Cardiac muscle cell (in vitro differentiated cells and primary cell): ENCODE results near the gene LRBA. TPM values are rescaled to one million over a fixed set of nuclear protein-coding genes. Genes with fewer than 3 reads are reported as not detected.

Experiments used
- DNase-seq, 2 donors: peaks; one replicate each; pipeline versions ENCODE4 v3.0.0 to v3.0.0-alpha.2; 2010 to 2017; ENCODE audit warnings: low read depth in 1 of 2, low spot score in 1 of 2
- H3K27ac ChIP-seq: fragments of 200-600 bp; sonication (generic); 2 replicates; pipeline ENCODE4 v1.5.1; 2016
- H3K27me3 ChIP-seq: fragments of 200-600 bp; sonication (generic); 2 replicates; pipeline ENCODE4 v1.6.0; 2016; ENCODE audit warnings: control low read depth
- H3K36me3 ChIP-seq: fragments of 200-600 bp; sonication (generic); 2 replicates; pipeline ENCODE4 v1.5.1; 2016; ENCODE audit warnings: control low read depth
- H3K4me1 ChIP-seq: fragments of 200-600 bp; sonication (generic); 2 replicates; pipeline ENCODE4 v1.8.1; 2017; ENCODE audit warnings: low read depth, mild to moderate bottlenecking, mixed run types
- H3K4me3 ChIP-seq: fragments of 200-600 bp; sonication (generic); 2 replicates; pipeline ENCODE4 v1.5.1; 2016; ENCODE audit warnings: mild to moderate bottlenecking
- H3K9me3 ChIP-seq: fragments of 200-600 bp; sonication (generic); 2 replicates; pipeline ENCODE4 v1.5.1; 2017; ENCODE audit warnings: low read depth, mild to moderate bottlenecking, control low read depth
- CTCF ChIP-seq: IDR thresholded peaks from 2 replicates; pipeline ENCODE4 v1.5.1; 2012; ENCODE audit warnings: low read depth, mild to moderate bottlenecking, low read length
- polyA plus RNA-seq: library from polyadenylated mRNA; unstranded; fragments of >200 nt; fragmentation: Nextera tagmentation; extraction: Ambion mirVana; gene quantifications from 2 replicates; pipeline ENCODE4 v1.2.1, GENCODE V29; 2016
- total RNA-seq: library from RNA; depleted of rRNA; stranded (reverse); fragments of >200 nt; gene quantifications from 2 replicates; pipeline ENCODE4 v1.2.3, GENCODE V29; 2016

Gene LRBA
- total and polyA plus RNA-seq, 2 experiments from 2014 or later: 17.7 to 58.8 TPM

- Histone ChIP-seq H3K4me3 (no peak overlapping the region), H3K4me1 (peaks cover 9% of the 10 kb centered on the region), H3K27ac (no peak overlapping the region), H3K36me3 (no peaks in the 10 kb centered on the region), H3K27me3 (no peaks in the 10 kb centered on the region), H3K9me3 (no peaks in the 10 kb centered on the region)
- no peak for TF ChIP-seq CTCF
- no peak for DNase-seq
These were observed 736.9 kb downstream of the LRBA start for GRCh38 chr4:150278206-150278605.

GRCh38 chr4:150268444-150268843 is 746.6 kb downstream of the LRBA start:
- Histone ChIP-seq H3K9me3 (no peaks in the 10 kb centered on the region), H3K4me3 (no peak overlapping the region), H3K27me3 (no peaks in the 10 kb centered on the region), H3K36me3 (no peaks in the 10 kb centered on the region), H3K4me1 (no peaks in the 10 kb centered on the region), H3K27ac (no peak overlapping the region)
- no peak for DNase-seq
- TF ChIP-seq CTCF: no peak

- no peak for DNase-seq
- Histone ChIP-seq H3K27me3 (no peaks in the 10 kb centered on the region), H3K27ac (no peak overlapping the region), H3K4me3 (no peak overlapping the region), H3K36me3 (no peaks in the 10 kb centered on the region), H3K4me1 (no peaks in the 10 kb centered on the region), H3K9me3 (no peaks in the 10 kb centered on the region)
- no peak for TF ChIP-seq CTCF
These were observed 749.3 kb downstream of the LRBA start for GRCh38 chr4:150265806-150266205.

- Histone ChIP-seq H3K4me1 (peaks cover under 1% of the 10 kb centered on the region), H3K9me3 (no peaks in the 10 kb centered on the region)
These were observed 750.4 kb downstream of the LRBA start for GRCh38 chr4:150264595-150265161.

GRCh38 chr4:150262611-150263010 is 752.5 kb downstream of the LRBA start:
- DNase-seq: no peak
- H3K9me3 ChIP-seq: no peaks in the 10 kb centered on the region
- H3K27me3 ChIP-seq: no peaks in the 10 kb centered on the region
- no peak overlapping the region for H3K4me3 ChIP-seq
- no peak for TF ChIP-seq CTCF
- H3K36me3 ChIP-seq: no peaks in the 10 kb centered on the region
- peaks cover 6% of the 10 kb centered on the region for H3K4me1 ChIP-seq
- no peak overlapping the region for H3K27ac ChIP-seq

More at GRCh38 chr4:150264595-150265161, 750.4 kb downstream of the LRBA start:
- no peaks in the 10 kb centered on the region for H3K36me3 ChIP-seq
- H3K27me3 ChIP-seq: no peaks in the 10 kb centered on the region
- no peak overlapping the region for H3K4me3 ChIP-seq
- TF ChIP-seq CTCF: no peak
- H3K27ac ChIP-seq: no peak overlapping the region
- no peak for DNase-seq
